ENCODE measurements around the gene PHKG1.

DNA sequence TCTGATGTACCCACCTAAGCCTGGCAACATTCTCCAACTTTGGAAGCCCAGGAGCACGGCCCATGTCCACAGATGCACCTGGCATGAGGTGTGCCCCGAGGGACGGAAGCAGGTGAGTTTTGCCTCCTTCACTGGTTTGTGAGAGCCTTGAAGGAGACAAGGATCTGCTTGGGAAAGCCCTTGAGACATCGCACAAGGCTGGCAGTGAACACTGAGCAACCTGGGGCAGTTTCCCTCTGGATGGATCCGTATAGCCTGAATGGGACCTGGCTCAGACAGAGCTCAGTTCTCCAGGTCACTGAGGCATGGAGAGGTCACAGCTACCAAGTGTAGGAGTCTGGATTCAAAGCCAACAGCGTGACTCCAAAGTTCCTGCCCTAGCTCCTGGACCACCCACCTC lies 32.2 kb upstream of the PHKG1 start:
- TF ChIP-seq BHLHE40 (IDR thresholded peaks at IDR 0.05; ENCODE audit: low read depth, low read length): no peak
- TF ChIP-seq, protein P1, sequence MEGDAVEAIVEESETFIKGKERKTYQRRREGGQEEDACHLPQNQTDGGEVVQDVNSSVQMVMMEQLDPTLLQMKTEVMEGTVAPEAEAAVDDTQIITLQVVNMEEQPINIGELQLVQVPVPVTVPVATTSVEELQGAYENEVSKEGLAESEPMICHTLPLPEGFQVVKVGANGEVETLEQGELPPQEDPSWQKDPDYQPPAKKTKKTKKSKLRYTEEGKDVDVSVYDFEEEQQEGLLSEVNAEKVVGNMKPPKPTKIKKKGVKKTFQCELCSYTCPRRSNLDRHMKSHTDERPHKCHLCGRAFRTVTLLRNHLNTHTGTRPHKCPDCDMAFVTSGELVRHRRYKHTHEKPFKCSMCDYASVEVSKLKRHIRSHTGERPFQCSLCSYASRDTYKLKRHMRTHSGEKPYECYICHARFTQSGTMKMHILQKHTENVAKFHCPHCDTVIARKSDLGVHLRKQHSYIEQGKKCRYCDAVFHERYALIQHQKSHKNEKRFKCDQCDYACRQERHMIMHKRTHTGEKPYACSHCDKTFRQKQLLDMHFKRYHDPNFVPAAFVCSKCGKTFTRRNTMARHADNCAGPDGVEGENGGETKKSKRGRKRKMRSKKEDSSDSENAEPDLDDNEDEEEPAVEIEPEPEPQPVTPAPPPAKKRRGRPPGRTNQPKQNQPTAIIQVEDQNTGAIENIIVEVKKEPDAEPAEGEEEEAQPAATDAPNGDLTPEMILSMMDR (IDR thresholded peaks at IDR 0.05): no peak
- no peak for TF ChIP-seq MAZ (IDR thresholded peaks at IDR 0.05; ENCODE audit: borderline replicate concordance, low read depth, low read length)
- TF ChIP-seq POLR2AphosphoS2 (conservative IDR thresholded peaks at IDR 0.05; ENCODE audit: low read length): no peak
- no peak for TF ChIP-seq POLR2A (IDR thresholded peaks at IDR 0.05; ENCODE audit: low read length)
- no peak for TF ChIP-seq HDAC2 (IDR thresholded peaks at IDR 0.05)
- TF ChIP-seq, protein P2, sequence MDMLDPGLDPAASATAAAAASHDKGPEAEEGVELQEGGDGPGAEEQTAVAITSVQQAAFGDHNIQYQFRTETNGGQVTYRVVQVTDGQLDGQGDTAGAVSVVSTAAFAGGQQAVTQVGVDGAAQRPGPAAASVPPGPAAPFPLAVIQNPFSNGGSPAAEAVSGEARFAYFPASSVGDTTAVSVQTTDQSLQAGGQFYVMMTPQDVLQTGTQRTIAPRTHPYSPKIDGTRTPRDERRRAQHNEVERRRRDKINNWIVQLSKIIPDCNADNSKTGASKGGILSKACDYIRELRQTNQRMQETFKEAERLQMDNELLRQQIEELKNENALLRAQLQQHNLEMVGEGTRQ (IDR thresholded peaks at IDR 0.05): no peak
- TF ChIP-seq PHF8 (IDR thresholded peaks at IDR 0.05; ENCODE audit: borderline replicate concordance, low read depth): no peak
- TF ChIP-seq, protein P3, sequence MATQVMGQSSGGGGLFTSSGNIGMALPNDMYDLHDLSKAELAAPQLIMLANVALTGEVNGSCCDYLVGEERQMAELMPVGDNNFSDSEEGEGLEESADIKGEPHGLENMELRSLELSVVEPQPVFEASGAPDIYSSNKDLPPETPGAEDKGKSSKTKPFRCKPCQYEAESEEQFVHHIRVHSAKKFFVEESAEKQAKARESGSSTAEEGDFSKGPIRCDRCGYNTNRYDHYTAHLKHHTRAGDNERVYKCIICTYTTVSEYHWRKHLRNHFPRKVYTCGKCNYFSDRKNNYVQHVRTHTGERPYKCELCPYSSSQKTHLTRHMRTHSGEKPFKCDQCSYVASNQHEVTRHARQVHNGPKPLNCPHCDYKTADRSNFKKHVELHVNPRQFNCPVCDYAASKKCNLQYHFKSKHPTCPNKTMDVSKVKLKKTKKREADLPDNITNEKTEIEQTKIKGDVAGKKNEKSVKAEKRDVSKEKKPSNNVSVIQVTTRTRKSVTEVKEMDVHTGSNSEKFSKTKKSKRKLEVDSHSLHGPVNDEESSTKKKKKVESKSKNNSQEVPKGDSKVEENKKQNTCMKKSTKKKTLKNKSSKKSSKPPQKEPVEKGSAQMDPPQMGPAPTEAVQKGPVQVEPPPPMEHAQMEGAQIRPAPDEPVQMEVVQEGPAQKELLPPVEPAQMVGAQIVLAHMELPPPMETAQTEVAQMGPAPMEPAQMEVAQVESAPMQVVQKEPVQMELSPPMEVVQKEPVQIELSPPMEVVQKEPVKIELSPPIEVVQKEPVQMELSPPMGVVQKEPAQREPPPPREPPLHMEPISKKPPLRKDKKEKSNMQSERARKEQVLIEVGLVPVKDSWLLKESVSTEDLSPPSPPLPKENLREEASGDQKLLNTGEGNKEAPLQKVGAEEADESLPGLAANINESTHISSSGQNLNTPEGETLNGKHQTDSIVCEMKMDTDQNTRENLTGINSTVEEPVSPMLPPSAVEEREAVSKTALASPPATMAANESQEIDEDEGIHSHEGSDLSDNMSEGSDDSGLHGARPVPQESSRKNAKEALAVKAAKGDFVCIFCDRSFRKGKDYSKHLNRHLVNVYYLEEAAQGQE (IDR thresholded peaks at IDR 0.05): no peak
- TF ChIP-seq, protein P4, sequence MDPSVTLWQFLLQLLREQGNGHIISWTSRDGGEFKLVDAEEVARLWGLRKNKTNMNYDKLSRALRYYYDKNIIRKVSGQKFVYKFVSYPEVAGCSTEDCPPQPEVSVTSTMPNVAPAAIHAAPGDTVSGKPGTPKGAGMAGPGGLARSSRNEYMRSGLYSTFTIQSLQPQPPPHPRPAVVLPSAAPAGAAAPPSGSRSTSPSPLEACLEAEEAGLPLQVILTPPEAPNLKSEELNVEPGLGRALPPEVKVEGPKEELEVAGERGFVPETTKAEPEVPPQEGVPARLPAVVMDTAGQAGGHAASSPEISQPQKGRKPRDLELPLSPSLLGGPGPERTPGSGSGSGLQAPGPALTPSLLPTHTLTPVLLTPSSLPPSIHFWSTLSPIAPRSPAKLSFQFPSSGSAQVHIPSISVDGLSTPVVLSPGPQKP (IDR thresholded peaks at IDR 0.05; ENCODE audit: low read depth, low read length): no peak
- TF ChIP-seq CEBPB (IDR thresholded peaks at IDR 0.05): no peak
- no peak for TF ChIP-seq KDM5A (IDR thresholded peaks at IDR 0.05)
- no peak for TF ChIP-seq MAFK (IDR thresholded peaks at IDR 0.05; ENCODE audit: partially characterized antibody)

All from A549 (cell line).